PC-9 (cell line): Measurements from ENCODE around the gene JPH2.
"Not testable (repeated sequence)": the region's sequence is repeated elsewhere in the genome, so short reads cannot be mapped to it uniquely, and the experiment has no call there.

Source experiments
- CTCF ChIP-seq: fragments of 200-600 bp; sonication (generic); conservative IDR thresholded peaks from 2 replicates; pipeline ENCODE4 v1.6.1; 2017; ENCODE audit warnings: mixed run types, antibody characterized with exemption, mild to moderate bottlenecking, moderate library complexity
- EZH2 ChIP-seq: fragments of 200-600 bp; sonication (generic); IDR thresholded peaks from 2 replicates; pipeline ENCODE4 v1.8.0; 2017; ENCODE audit warnings: antibody characterized with exemption, low read depth

GRCh38 chr20:44129300-44129699 lies 57.7 kb downstream of the JPH2 start:
- TF ChIP-seq CTCF, EZH2: not testable (repeated sequence)
